ENCODE measurements around the gene GPR183.

The GPR183 gene, protein sequence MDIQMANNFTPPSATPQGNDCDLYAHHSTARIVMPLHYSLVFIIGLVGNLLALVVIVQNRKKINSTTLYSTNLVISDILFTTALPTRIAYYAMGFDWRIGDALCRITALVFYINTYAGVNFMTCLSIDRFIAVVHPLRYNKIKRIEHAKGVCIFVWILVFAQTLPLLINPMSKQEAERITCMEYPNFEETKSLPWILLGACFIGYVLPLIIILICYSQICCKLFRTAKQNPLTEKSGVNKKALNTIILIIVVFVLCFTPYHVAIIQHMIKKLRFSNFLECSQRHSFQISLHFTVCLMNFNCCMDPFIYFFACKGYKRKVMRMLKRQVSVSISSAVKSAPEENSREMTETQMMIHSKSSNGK
- total RNA-seq = 59.6 to 327 (median 165) reads per million in 9 experiments

DNA sequence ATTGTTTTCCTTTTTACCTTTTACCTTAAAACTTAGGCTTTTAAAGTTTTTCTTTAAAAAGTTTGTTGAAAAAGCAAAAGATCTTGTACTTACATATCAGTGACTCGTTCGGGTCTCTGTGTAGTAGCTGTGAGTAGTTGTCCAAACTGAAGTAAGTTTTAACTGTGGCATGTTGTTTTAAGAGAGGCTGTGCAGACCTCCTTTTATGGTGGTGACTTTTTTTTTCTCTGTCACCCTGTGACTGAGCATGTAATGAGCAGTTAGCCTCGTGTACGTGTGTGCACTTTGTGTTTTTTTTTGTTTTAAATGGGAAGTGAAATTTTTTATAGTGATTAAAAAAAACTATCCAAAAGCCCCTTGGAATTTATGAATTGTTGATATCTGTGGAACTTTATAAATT lies at the start of gene GPR183:
Gene GPR183, minus strand, starts transcription at position 153 of the 400 bp plus-strand sequence. CDS start 11,254 bp downstream, outside the sequence.
- H3K4me3 Mint-ChIP-seq = peak within 1 kb of the TSS; percentile 86 to 91
- DNase-seq (peak in 1 of 3 experiments; percentile 56), ATAC-seq (replicated peaks) (peak; percentile 79)
- peak within 1 kb of the TSS; percentile 91 to 95 for H3K27ac Mint-ChIP-seq
- peaks cover 43% of the 10 kb centered on the region for H3K36me3 Mint-ChIP-seq (ENCODE audit: insufficient read depth)
- H3K27me3 Mint-ChIP-seq = no peaks in the 10 kb centered on the region
- no peaks in the 10 kb centered on the region for H3K9me3 Mint-ChIP-seq
- peaks cover 47 to 66% of the 10 kb centered on the region in 2 donors for H3K4me1 Mint-ChIP-seq (ENCODE audit: low read depth in 2 of 2)

DNA sequence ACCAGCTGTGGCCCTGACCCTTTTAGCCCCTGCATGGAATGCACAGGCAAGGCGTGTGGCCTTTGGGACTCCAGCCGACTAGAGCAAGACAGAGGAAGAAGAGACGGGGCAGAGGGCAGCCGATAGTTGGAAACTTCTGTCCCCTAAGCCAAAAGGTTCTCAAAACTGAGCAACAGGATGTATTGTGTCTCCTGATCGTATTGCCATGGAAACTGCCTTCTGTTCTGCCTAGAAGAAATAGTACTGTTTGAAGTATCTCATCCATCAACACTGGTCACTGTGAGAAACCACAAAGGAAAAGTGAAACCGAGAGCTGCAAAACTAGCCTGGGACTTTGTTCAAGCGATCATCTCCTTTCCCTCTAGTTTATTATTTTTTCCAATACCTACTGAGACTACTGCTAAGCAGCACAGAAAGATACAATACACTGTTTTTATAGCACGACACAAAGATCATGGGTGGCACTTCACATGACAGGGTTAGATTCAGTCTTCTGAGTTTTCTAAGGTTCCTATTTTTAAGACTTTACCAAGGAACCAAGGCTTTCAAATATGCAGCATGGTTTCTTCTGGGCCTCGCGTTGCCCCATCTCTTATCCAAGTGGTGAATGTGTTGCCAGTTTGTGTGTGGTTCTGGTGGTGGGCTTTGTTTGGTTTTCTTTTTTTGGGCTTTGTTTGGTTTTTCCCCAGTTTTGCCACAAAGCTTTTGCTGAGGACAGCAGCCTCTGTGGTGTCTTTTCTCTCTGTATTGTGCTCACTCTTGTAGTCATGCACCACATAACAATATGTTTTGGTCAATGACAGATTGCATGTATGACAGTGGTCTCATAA lies 49.3 kb upstream of the GPR183 start:
- Mint-ChIP-seq H3K27ac (peak overlapping the region; percentile 99 to 100), H3K9me3 (no peaks in the 10 kb centered on the region), H3K4me1 (ENCODE audit: low read depth in 2 of 2) (peaks cover 83 to 94% of the 10 kb centered on the region in 2 donors), H3K27me3 (no peaks in the 10 kb centered on the region), H3K4me3 (peak overlapping the region; percentile 46 to 75), H3K36me3 (ENCODE audit: insufficient read depth) (peaks cover 65% of the 10 kb centered on the region)
- DNase-seq (peak; percentile 67 to 71 (median 71)), ATAC-seq (replicated peaks) (peak; percentile 72)

DNA sequence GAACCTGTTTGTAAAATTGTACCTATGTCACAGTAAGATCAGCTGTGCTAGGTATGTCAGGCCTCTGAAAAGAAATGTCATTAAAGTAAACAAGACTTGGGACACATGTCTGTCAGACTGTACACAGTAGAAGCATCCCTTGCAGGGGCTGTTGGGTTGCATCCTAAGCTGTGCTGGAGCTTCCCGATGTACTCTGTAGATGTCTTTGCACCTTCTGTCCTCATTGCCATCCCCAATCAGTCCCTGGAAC lies 48.7 kb upstream of the GPR183 start:
- H3K4me3 Mint-ChIP-seq = peak overlapping the region; percentile 46 to 75
- DNase-seq (no peak), ATAC-seq (replicated peaks) (peak; percentile 2)
- peak overlapping the region; percentile 99 to 100 for H3K27ac Mint-ChIP-seq
- H3K9me3 Mint-ChIP-seq = no peaks in the 10 kb centered on the region
- H3K4me1 Mint-ChIP-seq (ENCODE audit: low read depth in 2 of 2) = peaks cover 82 to 94% of the 10 kb centered on the region in 2 donors
- H3K36me3 Mint-ChIP-seq (ENCODE audit: insufficient read depth) = peaks cover 65% of the 10 kb centered on the region
- H3K27me3 Mint-ChIP-seq = no peaks in the 10 kb centered on the region

DNA sequence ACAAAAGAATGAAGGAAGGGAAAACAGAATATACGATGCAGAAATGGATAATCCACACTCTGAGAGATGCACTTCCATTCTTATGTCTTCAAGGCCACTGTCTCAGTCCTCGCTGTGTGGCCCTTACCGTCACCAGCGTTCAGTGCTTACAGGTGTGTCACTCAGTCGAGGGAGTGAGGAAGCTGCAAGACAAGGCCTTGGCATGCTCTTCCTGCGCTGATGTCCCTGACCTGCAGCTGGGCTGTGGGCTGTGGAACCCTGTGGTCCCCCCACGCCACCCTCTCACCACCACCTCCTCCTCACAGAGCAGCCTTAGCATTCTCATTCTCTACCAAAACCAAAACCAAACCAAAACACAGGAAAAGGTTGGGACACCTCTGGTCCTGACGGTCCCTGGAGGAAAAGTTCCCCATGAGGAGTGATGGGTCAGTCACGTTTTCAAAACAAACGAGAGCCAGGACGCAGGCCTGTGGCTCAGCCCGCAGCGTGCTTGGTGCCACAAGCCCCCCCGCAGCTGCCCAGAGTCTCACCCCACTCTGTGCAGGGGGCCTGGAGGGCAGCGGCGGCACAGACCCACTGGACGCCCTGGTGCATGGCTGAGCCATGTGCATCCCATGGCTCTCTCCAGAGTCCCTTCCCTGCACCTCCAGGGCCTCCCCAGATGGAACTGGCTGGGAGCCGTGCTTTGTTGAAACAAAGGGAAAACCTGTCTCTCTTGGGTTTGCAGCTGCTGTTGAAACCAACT lies 48.2 kb upstream of the GPR183 start:
- H3K9me3 Mint-ChIP-seq = no peaks in the 10 kb centered on the region
- no peak for ATAC-seq (replicated peaks)
- peak overlapping the region; percentile 75 to 77 for H3K4me3 Mint-ChIP-seq

DNA sequence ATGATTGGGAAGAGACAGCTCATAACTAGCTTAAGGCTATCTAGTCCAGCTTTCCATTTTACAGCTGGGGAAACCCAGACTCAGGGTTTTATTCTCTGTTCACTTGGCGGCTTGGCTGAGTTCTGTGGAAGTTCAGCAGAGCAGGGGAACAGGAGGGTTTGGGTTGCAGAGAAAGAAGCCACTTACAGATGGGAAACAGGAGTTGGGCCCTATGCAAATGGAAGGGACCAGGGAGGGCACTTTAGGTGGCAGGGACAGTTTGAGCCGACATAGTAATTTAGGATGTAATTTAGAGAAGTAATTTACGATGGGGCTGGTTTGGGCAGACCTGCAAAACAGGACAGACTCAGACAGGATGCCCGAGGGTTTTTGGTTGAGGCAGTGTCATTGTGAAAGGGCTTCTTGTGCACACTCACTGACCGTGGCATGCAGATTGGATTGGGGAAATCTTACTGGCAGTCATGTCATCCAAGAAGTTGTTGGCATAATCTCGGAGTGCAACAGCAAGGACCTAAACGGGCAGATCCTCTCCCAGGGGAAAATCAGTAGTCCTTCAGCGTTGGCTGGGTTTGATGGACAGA lies 47.3 kb upstream of the GPR183 start:
- ATAC-seq (replicated peaks) = no peak
- H3K27me3 Mint-ChIP-seq = no peaks in the 10 kb centered on the region
- no peak for DNase-seq

More for the DNA sequence above, 48.2 kb upstream of the GPR183 start:
- no peak for DNase-seq
- peaks cover 82 to 94% of the 10 kb centered on the region in 2 donors for H3K4me1 Mint-ChIP-seq (ENCODE audit: low read depth in 2 of 2)
- H3K27ac Mint-ChIP-seq = peak overlapping the region; percentile 99 to 100
- peaks cover 65% of the 10 kb centered on the region for H3K36me3 Mint-ChIP-seq (ENCODE audit: insufficient read depth)
- no peaks in the 10 kb centered on the region for H3K27me3 Mint-ChIP-seq

DNA sequence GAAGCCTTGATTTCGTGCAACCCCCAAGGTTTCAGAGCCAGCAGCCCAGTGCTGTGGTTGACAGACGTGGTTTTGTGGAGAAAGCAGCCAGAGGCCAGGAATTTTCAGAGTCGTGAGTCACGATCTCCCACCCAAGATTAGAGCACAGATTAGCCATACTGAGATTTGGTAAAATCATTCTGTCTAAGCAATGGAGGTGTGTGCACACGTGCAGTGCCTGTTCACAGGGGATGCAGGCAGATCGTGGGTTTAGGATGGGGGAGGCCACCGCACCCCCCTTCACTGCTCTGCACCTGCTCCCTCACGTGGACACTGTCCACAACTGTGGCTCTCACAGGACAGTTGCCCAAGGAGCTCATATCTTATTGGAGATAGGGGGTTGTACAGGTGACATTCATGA lies 46.6 kb upstream of the GPR183 start:
- no peaks in the 10 kb centered on the region for H3K9me3 Mint-ChIP-seq
- H3K4me3 Mint-ChIP-seq = peak overlapping the region; percentile 75 to 77
- peak overlapping the region; percentile 99 to 100 for H3K27ac Mint-ChIP-seq

More for the DNA sequence above, 47.3 kb upstream of the GPR183 start:
- Mint-ChIP-seq H3K4me1 (ENCODE audit: low read depth in 2 of 2) (peaks cover 76 to 91% of the 10 kb centered on the region in 2 donors), H3K27ac (peak overlapping the region; percentile 99 to 100), H3K36me3 (ENCODE audit: insufficient read depth) (peaks cover 63% of the 10 kb centered on the region), H3K4me3 (peak overlapping the region; percentile 75 to 77), H3K9me3 (no peaks in the 10 kb centered on the region)

DNA sequence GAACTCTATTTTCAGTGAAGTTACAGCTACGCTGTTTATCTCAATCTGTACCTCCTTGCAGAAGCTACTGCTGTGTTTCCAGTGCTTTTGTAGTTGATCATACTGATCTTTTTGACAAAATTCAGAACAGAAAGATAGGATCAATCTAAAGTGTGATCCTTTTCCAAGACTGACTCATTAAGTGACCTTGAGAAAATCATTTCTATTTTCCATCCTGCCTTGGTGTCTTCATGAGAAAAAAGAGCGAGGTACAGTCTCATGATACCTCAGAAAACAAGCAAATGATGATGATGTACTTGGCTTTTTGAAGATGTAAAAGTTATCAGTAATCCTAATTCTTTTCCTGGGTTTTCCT lies 46.0 kb upstream of the GPR183 start:
- Mint-ChIP-seq H3K4me1 (ENCODE audit: low read depth in 2 of 2) (peaks cover 75 to 90% of the 10 kb centered on the region in 2 donors), H3K27ac (peak overlapping the region; percentile 99 to 100), H3K9me3 (no peaks in the 10 kb centered on the region), H3K4me3 (peak overlapping the region in 1 of 2 donors; percentile 77), H3K36me3 (ENCODE audit: insufficient read depth) (peaks cover 71% of the 10 kb centered on the region), H3K27me3 (no peaks in the 10 kb centered on the region)
- DNase-seq (no peak), ATAC-seq (replicated peaks) (no peak)

More for the DNA sequence above, 46.6 kb upstream of the GPR183 start:
- Mint-ChIP-seq H3K4me1 (ENCODE audit: low read depth in 2 of 2) (peaks cover 77 to 90% of the 10 kb centered on the region in 2 donors), H3K27me3 (no peaks in the 10 kb centered on the region), H3K36me3 (ENCODE audit: insufficient read depth) (peaks cover 65% of the 10 kb centered on the region)
- ATAC-seq (replicated peaks) (no peak), DNase-seq (no peak)

DNA sequence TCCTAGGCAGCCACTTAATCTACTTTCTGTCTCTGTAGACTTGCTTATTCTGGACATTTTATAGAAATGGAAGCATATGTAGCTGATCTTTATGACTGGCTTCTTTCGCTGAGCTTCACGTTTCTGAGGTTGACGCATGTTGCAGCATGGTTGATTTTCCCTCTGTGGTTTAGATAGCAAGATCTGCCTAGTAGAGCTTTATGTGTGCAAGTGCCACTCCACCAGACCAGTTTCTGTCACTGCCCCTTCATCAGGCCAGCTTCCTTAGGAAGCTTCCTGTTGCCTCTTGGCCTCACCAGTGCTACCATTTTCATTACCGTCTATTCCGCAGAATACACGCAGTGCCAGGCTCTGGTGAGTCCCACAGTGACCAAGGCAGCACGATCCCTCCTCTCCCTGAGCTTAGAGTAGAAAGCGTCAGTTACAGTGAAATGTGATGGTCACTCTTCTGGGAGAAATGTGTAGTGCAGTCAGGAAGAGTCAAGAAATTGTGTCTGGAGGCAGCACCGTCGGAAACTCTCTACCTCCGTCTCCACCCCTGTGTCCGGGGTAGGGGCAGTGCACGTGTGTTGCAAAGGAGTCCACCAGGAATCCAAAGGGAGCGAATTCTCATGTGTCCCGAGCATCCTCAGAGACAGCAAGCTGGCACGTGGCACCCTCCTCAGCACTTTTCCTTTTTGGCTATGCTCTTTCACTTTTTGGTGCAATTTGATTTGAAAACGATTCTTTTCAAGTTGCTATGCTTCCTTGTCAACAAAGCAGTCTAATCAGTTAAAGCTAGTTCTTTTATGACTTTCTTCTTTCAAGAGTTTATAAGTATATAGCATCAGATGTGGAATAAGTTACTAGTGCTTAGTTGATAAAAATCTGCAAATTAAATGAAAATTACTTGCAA lies 45.4 kb upstream of the GPR183 start:
- Mint-ChIP-seq H3K27ac (peak overlapping the region; percentile 99 to 100), H3K4me3 (peak overlapping the region; percentile 71 to 77), H3K36me3 (ENCODE audit: insufficient read depth) (peaks cover 76% of the 10 kb centered on the region), H3K9me3 (no peaks in the 10 kb centered on the region), H3K27me3 (no peaks in the 10 kb centered on the region), H3K4me1 (ENCODE audit: low read depth in 2 of 2) (peaks cover 75 to 91% of the 10 kb centered on the region in 2 donors)
- DNase-seq (no peak), ATAC-seq (replicated peaks) (no peak)

DNA sequence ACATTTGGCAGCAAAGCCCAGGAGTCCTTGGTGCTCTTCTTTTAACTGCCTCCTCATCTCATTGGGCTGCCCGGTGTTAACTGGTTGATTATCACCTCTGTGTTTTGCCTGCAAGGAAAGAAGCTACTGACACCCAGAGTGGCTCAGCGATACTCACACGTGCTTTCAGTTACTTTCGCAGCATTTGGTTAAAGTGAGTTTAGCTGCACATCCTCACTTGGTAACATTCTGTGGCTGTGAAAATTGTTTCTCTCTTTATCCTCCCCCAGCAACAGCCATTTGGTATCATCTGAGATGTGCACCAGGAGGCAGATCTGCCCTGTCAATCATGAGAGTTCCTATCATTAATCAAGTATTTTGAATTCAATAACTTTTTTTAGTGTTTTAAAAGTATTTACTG lies 44.6 kb upstream of the GPR183 start:
- DNase-seq (peak in 2 of 3 experiments; percentile 49 to 60), ATAC-seq (replicated peaks) (peak; percentile 57)
- peaks cover 75 to 91% of the 10 kb centered on the region in 2 donors for H3K4me1 Mint-ChIP-seq (ENCODE audit: low read depth in 2 of 2)
- peak overlapping the region; percentile 99 to 100 for H3K27ac Mint-ChIP-seq
- peak overlapping the region; percentile 71 to 77 for H3K4me3 Mint-ChIP-seq
- no peaks in the 10 kb centered on the region for H3K27me3 Mint-ChIP-seq
- H3K36me3 Mint-ChIP-seq (ENCODE audit: insufficient read depth) = peaks cover 71% of the 10 kb centered on the region
- H3K9me3 Mint-ChIP-seq = no peaks in the 10 kb centered on the region

DNA sequence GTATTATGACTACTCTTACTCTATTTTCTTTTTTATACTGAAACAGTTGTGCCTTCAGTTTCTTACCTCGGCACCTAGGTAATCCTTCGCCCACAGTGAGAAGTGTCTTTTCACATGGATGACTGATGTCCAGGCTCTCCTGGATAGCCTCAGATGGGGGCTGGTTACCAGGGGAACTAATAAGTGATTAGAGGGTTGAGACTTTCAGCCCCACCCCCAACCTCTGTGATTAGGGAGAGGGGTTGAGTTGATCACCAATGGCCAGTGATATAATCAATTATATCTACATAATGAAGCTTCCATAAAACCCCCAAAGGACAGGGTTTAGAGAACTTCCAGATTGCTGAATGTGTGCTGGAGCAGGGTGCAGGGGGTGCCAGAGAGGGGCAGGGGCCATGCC lies 43.0 kb upstream of the GPR183 start:
- Mint-ChIP-seq H3K4me1 (ENCODE audit: low read depth in 2 of 2) (peaks cover 70 to 86% of the 10 kb centered on the region in 2 donors), H3K27me3 (no peaks in the 10 kb centered on the region), H3K4me3 (no peak overlapping the region), H3K9me3 (no peaks in the 10 kb centered on the region), H3K27ac (peak overlapping the region; percentile 99 to 100), H3K36me3 (ENCODE audit: insufficient read depth) (peaks cover 62% of the 10 kb centered on the region)
- no peak for ATAC-seq (replicated peaks)
- no peak for DNase-seq

DNA sequence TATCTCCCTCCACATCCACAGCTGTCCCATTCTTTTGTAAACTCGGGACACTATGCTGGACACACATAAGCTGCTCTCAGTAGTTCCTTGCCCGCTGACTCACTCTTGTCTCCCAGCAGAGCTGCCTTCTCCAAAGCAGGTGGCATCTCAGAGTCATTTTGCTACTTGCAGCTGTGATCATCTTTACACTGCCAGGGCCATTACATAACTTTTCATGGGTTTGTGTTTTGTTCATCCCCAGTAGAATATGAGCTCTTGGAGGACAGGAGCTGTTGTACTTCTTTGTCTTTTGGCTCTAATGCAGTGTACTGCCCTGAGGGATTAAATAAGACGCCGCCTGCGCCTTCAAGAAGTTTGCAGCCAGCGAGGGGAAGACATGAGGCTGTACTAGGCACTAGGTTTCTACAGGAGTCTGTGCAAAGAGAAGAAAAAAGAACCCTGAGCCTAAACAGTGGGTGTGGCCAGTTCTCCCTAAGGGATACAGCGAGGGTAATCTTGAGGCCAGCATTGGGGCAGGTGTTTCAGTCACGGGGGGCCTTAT lies 40.8 kb upstream of the GPR183 start:
- Mint-ChIP-seq H3K9me3 (no peaks in the 10 kb centered on the region), H3K36me3 (ENCODE audit: insufficient read depth) (peaks cover 63% of the 10 kb centered on the region), H3K4me3 (peak overlapping the region; percentile 42 to 52), H3K4me1 (ENCODE audit: low read depth in 2 of 2) (peaks cover 63 to 73% of the 10 kb centered on the region in 2 donors), H3K27me3 (no peaks in the 10 kb centered on the region), H3K27ac (peak overlapping the region; percentile 78 to 86)
- ATAC-seq (replicated peaks) (no peak), DNase-seq (no peak)

DNA sequence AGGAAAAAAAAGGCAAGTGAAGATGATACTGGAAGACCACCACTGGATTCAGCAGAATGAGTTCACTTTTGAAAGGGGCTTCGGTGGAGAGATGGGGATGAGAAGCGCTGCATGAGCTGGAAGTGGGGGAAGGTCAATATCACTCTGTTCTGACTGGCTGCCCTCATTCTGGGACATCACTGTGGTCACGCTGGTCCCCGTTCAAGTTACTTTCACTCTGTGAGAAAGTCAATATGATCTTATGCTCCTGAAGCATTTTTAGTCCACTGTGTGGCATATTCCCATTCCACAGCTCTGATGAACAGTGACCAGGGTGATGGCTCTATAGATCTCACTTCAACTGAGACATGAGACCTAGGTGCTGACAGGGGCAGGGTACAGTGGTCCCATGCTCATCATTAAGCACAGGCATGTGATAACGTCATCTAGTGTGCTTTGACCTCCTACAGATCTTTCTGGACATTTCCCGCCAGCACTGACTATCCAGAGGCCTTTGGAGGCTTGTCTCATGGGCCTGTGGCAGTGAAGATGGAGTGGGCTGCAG lies 40.2 kb upstream of the GPR183 start:
- Mint-ChIP-seq H3K4me3 (peak overlapping the region; percentile 42 to 52), H3K4me1 (ENCODE audit: low read depth in 2 of 2) (peaks cover 60 to 71% of the 10 kb centered on the region in 2 donors), H3K27me3 (no peaks in the 10 kb centered on the region), H3K27ac (peak overlapping the region; percentile 78 to 86), H3K9me3 (no peaks in the 10 kb centered on the region), H3K36me3 (ENCODE audit: insufficient read depth) (peaks cover 63% of the 10 kb centered on the region)
- ATAC-seq (replicated peaks) (no peak), DNase-seq (no peak)

All from effector memory CD8-positive, alpha-beta T cell (primary cell).